ENCODE results near the gene STPG3. TPM values are rescaled to one million over a fixed set of nuclear protein-coding genes. Genes with fewer than 3 reads are reported as not detected.

Gene STPG3
- total RNA-seq, 1 donor from 2014 or later = 0.31 TPM

GRCh38 chr9:137271696-137272076 is 20.6 kb downstream of the STPG3 start:
- H3K27me3 Mint-ChIP-seq = no peaks in the 10 kb centered on the region
- H3K9me3 Mint-ChIP-seq = no peaks in the 10 kb centered on the region
- H3K4me3 Mint-ChIP-seq = no peak overlapping the region
- H3K27ac Mint-ChIP-seq = no peak overlapping the region
- no peak for DNase-seq (ENCODE audit: extremely low spot score, unreplicated experiment)
- peaks cover 13% of the 10 kb centered on the region for H3K4me1 Mint-ChIP-seq (ENCODE audit: unreplicated experiment)
- TF ChIP-seq CTCF (conservative IDR thresholded peaks at IDR 0.05) = no peak
- no peaks in the 10 kb centered on the region for H3K36me3 Mint-ChIP-seq

- no peaks in the 10 kb centered on the region for H3K9me3 Mint-ChIP-seq
- TF ChIP-seq CTCF (conservative IDR thresholded peaks at IDR 0.05) = no peak
- no peaks in the 10 kb centered on the region for H3K27me3 Mint-ChIP-seq
- no peak overlapping the region for H3K27ac Mint-ChIP-seq
- peaks cover 17% of the 10 kb centered on the region for H3K4me1 Mint-ChIP-seq (ENCODE audit: unreplicated experiment)
- H3K4me3 Mint-ChIP-seq = no peak overlapping the region
- no peaks in the 10 kb centered on the region for H3K36me3 Mint-ChIP-seq
- peak; percentile 65 for DNase-seq (ENCODE audit: extremely low spot score, unreplicated experiment)
These were observed 21.4 kb downstream of the STPG3 start for GRCh38 chr9:137272241-137273094.

GRCh38 chr9:137273095-137273490 is 22.0 kb downstream of the STPG3 start:
- Mint-ChIP-seq H3K27ac (no peak overlapping the region), H3K27me3 (no peaks in the 10 kb centered on the region), H3K4me1 (ENCODE audit: unreplicated experiment) (peaks cover 17% of the 10 kb centered on the region), H3K4me3 (no peak overlapping the region), H3K9me3 (no peaks in the 10 kb centered on the region), H3K36me3 (no peaks in the 10 kb centered on the region)
- no peak for DNase-seq (ENCODE audit: extremely low spot score, unreplicated experiment)
- no peak for TF ChIP-seq CTCF (conservative IDR thresholded peaks at IDR 0.05)

GRCh38 chr9:137273611-137274320 is 22.7 kb downstream of the STPG3 start:
- Mint-ChIP-seq H3K36me3 (no peaks in the 10 kb centered on the region), H3K27ac (no peak overlapping the region), H3K4me1 (ENCODE audit: unreplicated experiment) (peaks cover 17% of the 10 kb centered on the region), H3K27me3 (no peaks in the 10 kb centered on the region), H3K9me3 (no peaks in the 10 kb centered on the region), H3K4me3 (no peak overlapping the region)
- DNase-seq (ENCODE audit: extremely low spot score, unreplicated experiment) = no peak
- no peak for TF ChIP-seq CTCF (conservative IDR thresholded peaks at IDR 0.05)

GRCh38 chr9:137275203-137275587 is 24.1 kb downstream of the STPG3 start:
- Mint-ChIP-seq H3K9me3 (no peaks in the 10 kb centered on the region), H3K4me3 (peak overlapping the region; percentile 14)

More at GRCh38 chr9:137275203-137275587, 24.1 kb downstream of the STPG3 start:
- no peak for DNase-seq (ENCODE audit: extremely low spot score, unreplicated experiment)
- Mint-ChIP-seq H3K27me3 (no peaks in the 10 kb centered on the region), H3K36me3 (no peaks in the 10 kb centered on the region), H3K27ac (peak overlapping the region; percentile 61), H3K4me1 (ENCODE audit: unreplicated experiment) (peaks cover 17% of the 10 kb centered on the region)
- TF ChIP-seq CTCF (conservative IDR thresholded peaks at IDR 0.05) = no peak

Measured in type B pancreatic cell (in vitro differentiated cells).